NCI-H1694 treated with DMSO at 0.1 percent for 48 hours (cell line): Measurements from ENCODE around the gene RTEL1.

Experiments used
- DNase-seq: peaks from one replicate; lab custom pipeline; 2025; lab: John Stamatoyannopoulos, UW

RTEL1 gene

GRCh38 chr20:63741676-63742380 lies 83.7 kb downstream of the RTEL1 start:
- DNase-seq: no peak

DNA sequence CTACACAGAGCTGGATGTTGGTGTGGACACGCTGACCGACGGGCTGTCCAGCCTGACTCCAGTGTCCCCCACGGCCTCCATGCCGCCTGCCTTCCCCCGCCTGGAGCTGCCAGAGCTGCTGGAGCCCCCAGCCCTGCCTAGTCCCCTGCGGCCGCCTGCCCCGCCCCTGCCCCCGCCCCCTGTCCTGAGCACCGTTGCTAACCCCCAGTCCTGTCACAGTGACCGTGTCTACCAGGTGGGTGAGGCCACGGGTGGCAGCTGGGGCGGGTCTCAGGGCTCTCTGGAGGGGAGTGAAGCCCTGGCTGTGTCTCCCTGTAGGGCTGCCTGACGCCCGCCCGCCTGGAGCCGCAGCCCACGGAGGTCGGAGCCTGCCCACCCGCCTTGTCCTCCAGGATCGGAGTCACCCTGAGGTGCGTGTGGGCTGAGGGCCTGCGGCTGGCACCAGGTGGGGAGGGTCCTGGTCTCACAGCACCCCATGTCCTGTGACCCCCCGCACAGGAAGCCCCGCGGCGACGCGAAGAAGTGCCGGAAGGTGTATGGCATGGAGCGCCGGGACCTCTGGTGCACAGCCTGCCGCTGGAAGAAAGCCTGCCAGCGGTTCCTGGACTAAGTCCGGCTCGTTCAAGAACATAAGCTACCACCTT lies 84.4 kb downstream of the RTEL1 start:
- DNase-seq: no peak

DNA sequence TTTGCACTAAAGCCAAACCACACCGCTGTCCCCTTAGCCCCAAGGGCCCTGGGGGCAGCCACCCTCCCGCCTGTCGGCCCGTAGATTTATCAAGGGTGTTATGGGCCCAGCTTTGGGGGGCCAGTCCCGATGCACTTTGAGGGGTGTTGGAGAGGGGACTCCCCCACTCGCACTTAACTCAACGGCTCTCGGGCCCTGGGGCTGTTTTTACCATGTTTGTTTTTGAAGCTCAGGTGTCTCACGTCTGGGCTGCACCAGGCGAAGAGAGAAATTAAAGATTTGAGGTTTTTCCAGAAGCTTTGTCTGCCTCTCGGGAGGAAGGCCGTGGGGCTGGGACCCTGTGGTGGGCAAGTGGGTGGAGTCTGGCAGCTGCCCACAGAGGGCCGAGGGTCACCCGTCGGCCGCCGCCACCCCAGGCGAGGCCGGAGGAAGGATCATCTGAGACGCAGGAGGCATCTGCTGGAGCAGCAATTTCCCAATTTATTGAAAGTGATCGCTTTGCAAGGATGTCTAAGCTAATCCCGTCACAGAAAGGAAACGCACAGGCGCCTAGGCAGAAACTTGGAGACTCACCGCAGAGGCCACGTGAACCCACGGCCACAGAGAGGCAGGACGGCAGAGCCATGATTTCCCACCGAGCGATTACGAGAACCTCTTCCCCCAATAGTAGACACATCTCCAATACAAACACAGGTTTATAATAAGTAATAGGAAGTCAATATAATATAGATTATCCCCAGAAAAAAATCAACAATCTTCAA lies 85.3 kb downstream of the RTEL1 start:
- DNase-seq: no peak

- no peak for DNase-seq
Measured at GRCh38 chr20:63744158-63744557, 86.0 kb downstream of the RTEL1 start.

- no peak for DNase-seq
Measured at GRCh38 chr20:63744574-63745423, 86.7 kb downstream of the RTEL1 start.

GRCh38 chr20:63745424-63745805 lies 87.3 kb downstream of the RTEL1 start:
- no peak for DNase-seq
